ENCODE data around the gene COBLL1. TPM values are rescaled to one million over a fixed set of nuclear protein-coding genes. Genes with fewer than 3 reads are reported as not detected.
"Not testable (repeated sequence)": the region's sequence is repeated elsewhere in the genome, so short reads cannot be mapped to it uniquely, and the experiment has no call there.

Gene COBLL1
- total and polyA plus RNA-seq, 5 donors = 3.2 to 9.2 (median 8.4) TPM

DNA sequence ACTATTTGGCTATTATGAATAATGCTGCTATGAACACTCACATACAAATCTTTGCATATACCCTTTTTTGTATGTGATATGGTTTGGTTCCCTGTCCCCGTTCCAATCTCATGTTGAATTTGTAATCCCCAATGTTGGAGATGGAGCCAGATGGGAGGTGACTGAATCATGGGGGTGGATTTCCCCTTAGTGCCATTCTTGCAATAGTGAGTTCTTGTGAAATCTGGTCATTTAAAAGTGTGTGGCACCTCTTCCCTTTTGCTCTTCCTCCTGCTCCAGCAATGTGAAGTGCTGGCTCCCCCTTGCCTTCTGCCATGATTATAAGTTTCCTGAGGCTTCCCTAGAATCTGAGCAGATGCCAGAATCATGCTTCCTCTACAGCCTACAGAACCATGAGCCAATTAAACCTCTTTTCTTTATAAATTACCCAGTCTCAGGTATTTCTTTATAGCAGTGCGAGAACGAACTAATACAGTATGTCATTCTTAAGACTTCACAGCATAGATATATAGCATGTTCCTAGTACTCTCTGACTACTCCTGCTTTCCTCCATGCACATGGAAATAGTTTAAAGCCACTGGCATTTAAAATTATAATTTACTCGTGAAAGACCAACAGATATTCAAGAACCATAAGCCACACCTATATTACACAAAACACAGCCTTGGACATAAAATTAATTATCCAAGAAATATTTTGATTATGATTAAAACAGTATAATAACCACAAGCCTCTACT lies 75.2 kb downstream of the COBLL1 start:
- WGBS = 93% methylated on average over 4 of the region's 4 CpGs
- Histone ChIP-seq H3K27ac (ENCODE audit: low read length) (no peak overlapping the region), H3K4me1 (ENCODE audit: control insufficient read depth, insufficient read depth, low read length) (no peaks in the 10 kb centered on the region), H3K4me3 (ENCODE audit: low read length) (no peak overlapping the region), H3K27me3 (ENCODE audit: control insufficient read depth, insufficient read depth) (no peaks in the 10 kb centered on the region), H3K9me3 (ENCODE audit: control insufficient read depth, low read length) (no peaks in the 10 kb centered on the region)
- intact Hi-C loops (cut with DNase I) = no loop called here
- DNase-seq (no peak), ATAC-seq (no peak)

GRCh38 chr2:164764996-164765395 lies 76.6 kb downstream of the COBLL1 start:
- Histone ChIP-seq H3K4me1 (ENCODE audit: control insufficient read depth, insufficient read depth, low read length) (no peaks in the 10 kb centered on the region), H3K27me3 (ENCODE audit: control insufficient read depth, insufficient read depth) (no peaks in the 10 kb centered on the region), H3K27ac (ENCODE audit: low read length) (no peak overlapping the region), H3K4me3 (ENCODE audit: low read length) (no peak overlapping the region), H3K9me3 (ENCODE audit: control insufficient read depth, low read length) (no peaks in the 10 kb centered on the region)
- ATAC-seq = no peak
- 90% methylated on average over 3 of the region's 3 CpGs for WGBS
- intact Hi-C loops (cut with DNase I) = no loop called here
- DNase-seq = no peak

GRCh38 chr2:164764474-164764873 lies 77.1 kb downstream of the COBLL1 start:
- 88% methylated on average over 1 of the region's 1 CpG for WGBS
- Histone ChIP-seq H3K9me3 (ENCODE audit: control insufficient read depth, low read length) (no peaks in the 10 kb centered on the region), H3K27me3 (ENCODE audit: control insufficient read depth, insufficient read depth) (no peaks in the 10 kb centered on the region), H3K4me3 (ENCODE audit: low read length) (no peak overlapping the region), H3K4me1 (ENCODE audit: control insufficient read depth, insufficient read depth, low read length) (no peaks in the 10 kb centered on the region), H3K27ac (ENCODE audit: low read length) (no peak overlapping the region)
- intact Hi-C loops (cut with DNase I) = no loop called here
- no peak for DNase-seq
- ATAC-seq = no peak

GRCh38 chr2:164763431-164763830 lies 78.2 kb downstream of the COBLL1 start:
- Histone ChIP-seq H3K27me3 (ENCODE audit: control insufficient read depth, insufficient read depth) (no peaks in the 10 kb centered on the region), H3K4me1 (ENCODE audit: control insufficient read depth, insufficient read depth, low read length) (no peaks in the 10 kb centered on the region), H3K27ac (ENCODE audit: low read length) (no peak overlapping the region), H3K9me3 (ENCODE audit: control insufficient read depth, low read length) (no peaks in the 10 kb centered on the region), H3K4me3 (ENCODE audit: low read length) (no peak overlapping the region)
- intact Hi-C loops (cut with DNase I) = no loop called here
- ATAC-seq (no peak), DNase-seq (no peak)
- WGBS = 97% methylated on average over 5 of the region's 5 CpGs

- no peaks in the 10 kb centered on the region for H3K27me3 ChIP-seq (ENCODE audit: control insufficient read depth, insufficient read depth)
- 88% methylated on average over 1 of the region's 1 CpG for WGBS
- no peak overlapping the region for H3K4me3 ChIP-seq (ENCODE audit: low read length)
- H3K4me1 ChIP-seq (ENCODE audit: control insufficient read depth, insufficient read depth, low read length) = no peaks in the 10 kb centered on the region
- intact Hi-C loops (cut with DNase I) = no loop called here
- no peak overlapping the region for H3K27ac ChIP-seq (ENCODE audit: low read length)
- ATAC-seq = no peak
- DNase-seq = no peak
- no peaks in the 10 kb centered on the region for H3K9me3 ChIP-seq (ENCODE audit: control insufficient read depth, low read length)
Observed at GRCh38 chr2:164761737-164762460, 79.7 kb downstream of the COBLL1 start.

DNA sequence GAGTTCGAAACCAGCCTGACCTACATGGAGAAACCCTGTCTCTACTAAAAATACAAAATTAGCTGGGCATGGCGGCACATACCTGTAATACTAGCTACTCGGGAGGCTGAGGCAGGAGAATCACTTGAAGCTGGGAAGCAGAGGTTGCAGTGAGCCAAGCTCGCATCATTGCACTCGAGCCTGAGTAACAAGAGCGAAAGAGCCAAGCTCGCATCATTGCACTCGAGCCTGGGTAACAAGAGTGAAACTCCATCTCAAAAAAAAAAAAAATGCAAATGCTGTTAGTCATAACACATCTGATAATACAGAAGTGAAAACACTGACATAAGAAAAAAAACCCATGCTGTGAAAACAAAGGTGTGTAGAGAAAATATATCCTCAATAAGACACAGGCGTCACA lies 80.4 kb downstream of the COBLL1 start:
- 91% methylated on average over 9 of the region's 9 CpGs for WGBS
- intact Hi-C loops (cut with DNase I); H3K4me3 ChIP-seq (ENCODE audit: low read length); H3K9me3 ChIP-seq (ENCODE audit: control insufficient read depth, low read length); DNase-seq; ATAC-seq; H3K27me3 ChIP-seq (ENCODE audit: control insufficient read depth, insufficient read depth); H3K27ac ChIP-seq (ENCODE audit: low read length); H3K4me1 ChIP-seq (ENCODE audit: control insufficient read depth, insufficient read depth, low read length): not testable (repeated sequence)

GRCh38 chr2:164760179-164760578 lies 81.4 kb downstream of the COBLL1 start:
- no peak overlapping the region for H3K27ac ChIP-seq (ENCODE audit: low read length)

DNA sequence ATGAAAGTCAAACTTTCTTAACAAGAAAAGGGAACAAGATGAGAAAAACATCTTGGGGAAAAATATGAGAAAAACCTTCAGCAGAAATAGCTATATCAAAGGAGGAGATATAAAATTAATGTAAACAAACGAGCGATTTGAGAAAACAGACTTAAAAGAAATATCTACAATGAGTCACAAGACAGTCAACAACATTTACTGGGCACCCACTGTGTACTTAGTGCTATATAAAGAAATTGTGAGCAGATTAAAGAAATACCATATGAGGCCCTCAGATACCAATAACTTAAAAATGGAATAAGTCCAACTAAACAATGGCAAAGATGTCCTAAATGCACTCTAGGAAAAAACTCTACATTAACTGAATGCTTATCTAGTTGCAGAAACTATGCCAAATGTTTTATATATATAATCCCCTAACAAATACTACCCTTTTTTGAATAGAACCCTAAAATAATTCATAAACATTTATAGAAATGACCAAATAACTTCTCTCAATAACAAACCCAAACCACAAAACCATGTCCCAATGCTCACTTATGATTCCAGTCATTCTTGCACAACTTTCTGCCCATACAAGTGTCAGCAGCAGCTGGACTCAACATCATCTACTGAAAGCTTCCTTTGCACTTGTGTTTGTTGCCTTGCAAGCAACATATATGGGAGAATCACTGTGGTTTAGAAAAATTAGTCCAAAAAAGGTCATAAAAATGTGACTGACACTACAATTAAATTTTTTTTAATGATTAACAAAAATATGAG lies 83.5 kb downstream of the COBLL1 start:
- WGBS = 81% methylated on average over 2 of the region's 2 CpGs
- intact Hi-C loops (cut with DNase I) = no loop called here
- ATAC-seq (no peak), DNase-seq (no peak)
- H3K9me3 ChIP-seq (ENCODE audit: control insufficient read depth, low read length) = no peaks in the 10 kb centered on the region
- H3K27me3 ChIP-seq (ENCODE audit: control insufficient read depth, insufficient read depth) = no peaks in the 10 kb centered on the region
- no peak overlapping the region for H3K4me3 ChIP-seq (ENCODE audit: low read length)
- no peak overlapping the region for H3K27ac ChIP-seq (ENCODE audit: low read length)
- H3K4me1 ChIP-seq (ENCODE audit: control insufficient read depth, insufficient read depth, low read length) = no peaks in the 10 kb centered on the region

More at GRCh38 chr2:164760179-164760578, 81.4 kb downstream of the COBLL1 start:
- DNase-seq = no peak
- intact Hi-C loops (cut with DNase I) = no loop called here
- no peak for ATAC-seq
- H3K27me3 ChIP-seq (ENCODE audit: control insufficient read depth, insufficient read depth) = no peaks in the 10 kb centered on the region
- WGBS = 77% methylated on average over 2 of the region's 2 CpGs
- H3K4me1 ChIP-seq (ENCODE audit: control insufficient read depth, insufficient read depth, low read length) = no peaks in the 10 kb centered on the region
- no peaks in the 10 kb centered on the region for H3K9me3 ChIP-seq (ENCODE audit: control insufficient read depth, low read length)
- no peak overlapping the region for H3K4me3 ChIP-seq (ENCODE audit: low read length)

- DNase-seq (no peak), ATAC-seq (no peak)
- H3K4me1 ChIP-seq (ENCODE audit: control insufficient read depth, insufficient read depth, low read length) = no peaks in the 10 kb centered on the region
- no peaks in the 10 kb centered on the region for H3K9me3 ChIP-seq (ENCODE audit: control insufficient read depth, low read length)
- H3K27me3 ChIP-seq (ENCODE audit: control insufficient read depth, insufficient read depth) = no peaks in the 10 kb centered on the region
- WGBS = 57% methylated on average over 2 of the region's 2 CpGs
- no peak overlapping the region for H3K4me3 ChIP-seq (ENCODE audit: low read length)
- intact Hi-C loops (cut with DNase I) = no loop called here
- no peak overlapping the region for H3K27ac ChIP-seq (ENCODE audit: low read length)
Observed at GRCh38 chr2:164756773-164757172, 84.8 kb downstream of the COBLL1 start.

GRCh38 chr2:164755952-164756351 lies 85.7 kb downstream of the COBLL1 start:
- Histone ChIP-seq H3K9me3 (ENCODE audit: control insufficient read depth, low read length) (no peaks in the 10 kb centered on the region), H3K4me1 (ENCODE audit: control insufficient read depth, insufficient read depth, low read length) (no peaks in the 10 kb centered on the region), H3K4me3 (ENCODE audit: low read length) (no peak overlapping the region), H3K27me3 (ENCODE audit: control insufficient read depth, insufficient read depth) (no peaks in the 10 kb centered on the region), H3K27ac (ENCODE audit: low read length) (no peak overlapping the region)
- intact Hi-C loops (cut with DNase I) = no loop called here
- ATAC-seq = peak in 1 of 2 donors; percentile 24
- no peak for DNase-seq
- WGBS = 77% methylated on average over 2 of the region's 2 CpGs

Measured in right cardiac atrium (tissue), 5 donors.